Naive thymus-derived CD4-positive, alpha-beta T cell (primary cell): ENCODE results near the gene LGMN. TPM values are rescaled to one million over a fixed set of nuclear protein-coding genes. Genes with fewer than 3 reads are reported as not detected.

Source experiments
- ATAC-seq: fragments of 150-1000 bp; cut with Tn5 transposase; 2 replicates; pipeline ENCODE4 v1.10.0; 2021; ENCODE audit warnings: mild to moderate bottlenecking, moderate library complexity
- CTCF ChIA-PET: fragments of 350-600 bp; sonication (Branson Sonifier 250); formaldehyde crosslinking; loops from one replicate; lab custom pipeline; 2021; ENCODE audit warnings: antibody characterized with exemption; lab: Charles Lee
- POLR2A ChIA-PET: fragments of 350-600 bp; sonication (Branson Sonifier 250); formaldehyde crosslinking; loops from one replicate; lab custom pipeline; 2021; ENCODE audit warnings: antibody characterized with exemption, inconsistent platforms; lab: Charles Lee
- DNase-seq, 9 donors: peaks; one replicate each; pipeline versions ENCODE4 v3.0.0 to v3.0.0-alpha.2; 2020 to 2022; ENCODE audit warnings: mixed read lengths in 1 of 9
- H3K27ac ChIP-seq: one replicate; pipeline ENCODE4 v1.7.0; 2013; ENCODE audit warnings: mild to moderate bottlenecking, low read depth, low read length, moderate library complexity
- H3K27me3 ChIP-seq, 2 donors: one replicate each; pipeline ENCODE4 v1.7.0; 2013; ENCODE audit warnings: low read length in 2 of 2, mild to moderate bottlenecking in 2 of 2, moderate library complexity in 2 of 2; ENCODE audit not compliant: control insufficient read depth in 2 of 2, insufficient read depth in 2 of 2
- H3K36me3 ChIP-seq, 3 experiments: 1 replicate in 2 of 3; 2 replicates in 1 of 3; pipeline ENCODE4 v1.7.0; 2013; ENCODE audit warnings: low read length in 3 of 3, mild to moderate bottlenecking in 3 of 3, moderate library complexity in 1 of 3; ENCODE audit not compliant: insufficient read depth in 3 of 3, control insufficient read depth in 2 of 3
- H3K4me1 ChIP-seq, 2 donors: one replicate each; pipeline ENCODE4 v1.7.0; 2013; ENCODE audit warnings: low read length in 2 of 2, mild to moderate bottlenecking in 2 of 2, moderate library complexity in 1 of 2; ENCODE audit not compliant: control insufficient read depth in 2 of 2, insufficient read depth in 2 of 2
- H3K4me3 ChIP-seq: 2 replicates; pipeline ENCODE4 v1.7.0; 2013; ENCODE audit warnings: mild to moderate bottlenecking, low read length
- H3K9me3 ChIP-seq, 3 experiments: 1 replicate in 2 of 3; 2 replicates in 1 of 3; pipeline ENCODE4 v1.7.0; 2013; ENCODE audit warnings: low read length in 3 of 3; ENCODE audit not compliant: control insufficient read depth in 2 of 3
- H3K27ac Mint-ChIP-seq, 9 donors: one replicate each; pipeline ENCODE4 v1.8.0; 2020 to 2022; ENCODE audit warnings: mixed read lengths in 9 of 9, mild to moderate bottlenecking in 8 of 9, moderate library complexity in 5 of 9, inconsistent platforms in 2 of 9
- H3K27me3 Mint-ChIP-seq, 5 donors: one replicate each; pipeline ENCODE4 v1.8.0; 2021 to 2022; ENCODE audit warnings: mixed read lengths in 5 of 5, mild to moderate bottlenecking in 1 of 5
- H3K36me3 Mint-ChIP-seq, 5 donors: one replicate each; pipeline ENCODE4 v1.8.0; 2020 to 2022; ENCODE audit warnings: mixed read lengths in 5 of 5, mild to moderate bottlenecking in 3 of 5, inconsistent platforms in 1 of 5
- H3K4me1 Mint-ChIP-seq, 7 donors: one replicate each; pipeline ENCODE4 v1.8.0; 2020 to 2022; ENCODE audit warnings: mixed read lengths in 7 of 7, mild to moderate bottlenecking in 3 of 7, inconsistent platforms in 1 of 7
- H3K4me3 Mint-ChIP-seq, 10 donors: one replicate each; pipeline ENCODE4 v1.8.0; 2020 to 2022; ENCODE audit warnings: mild to moderate bottlenecking in 10 of 10, mixed read lengths in 10 of 10, moderate library complexity in 6 of 10, inconsistent platforms in 2 of 10
- H3K9me3 Mint-ChIP-seq, 11 donors: one replicate each; pipeline ENCODE4 v1.8.0; 2020 to 2022; ENCODE audit warnings: mixed read lengths in 11 of 11, mild to moderate bottlenecking in 4 of 11, inconsistent platforms in 1 of 11, moderate library complexity in 1 of 11
- intact Hi-C, 2 donors: fragments of 100-400 bp; cut with micrococcal nuclease; formaldehyde crosslinking; loops; one replicate each; pipeline ENCODE4 v1.15.1; 2023
- polyA plus RNA-seq, 2 donors: library from polyadenylated mRNA; unstranded; fragments of 300-500 nt; fragmentation: Illumina TruSeq; gene quantifications; one replicate each; pipeline ENCODE4 v1.2.3, GENCODE V29; 2021
- total RNA-seq, 6 experiments: library from RNA in 5 of 6; stranded (reverse) in 5 of 6; gene quantifications; 1 replicate in 5 of 6; 2 replicates in 1 of 6; pipeline ENCODE4 v1.2.3 and lab custom pipeline; 2021 to 2026

The LGMN gene
- total and polyA plus RNA-seq, 7 experiments from 2014 or later: 8.7 to 28.7 (median 25.2) TPM

- Histone ChIP-seq H3K36me3 (peaks cover 0 to 6% (median 0%) of the 10 kb centered on the region in 3 experiments), H3K4me1 (no peaks in the 10 kb centered on the region), H3K27me3 (no peaks in the 10 kb centered on the region), H3K4me3 (no peak overlapping the region), H3K27ac (no peak overlapping the region), H3K9me3 (no peaks in the 10 kb centered on the region)
- ATAC-seq (peak; percentile 81), DNase-seq (peak in 1 of 9 donors; percentile 42)
- Mint-ChIP-seq H3K27ac (peak overlapping the region in 1 of 9 donors; percentile 51), H3K27me3 (peaks cover 0 to 31% (median 0%) of the 10 kb centered on the region in 5 donors), H3K4me3 (no peak overlapping the region), H3K9me3 (peaks cover 0 to 4% (median 0%) of the 10 kb centered on the region in 11 donors), H3K4me1 (peaks cover 0 to 31% (median 0%) of the 10 kb centered on the region in 7 donors), H3K36me3 (peaks cover 6 to 43% (median 26%) of the 10 kb centered on the region in 5 donors)
- ChIA-PET POLR2A (no interaction called here), CTCF (no interaction called here)
- intact Hi-C loops: no loop called here
These were observed 22.1 kb downstream of the LGMN start for GRCh38 chr14:92726135-92726932.

- ChIA-PET CTCF (no interaction called here), POLR2A (interaction anchor here (0.8 kb wide), 1 partner anchor 23 kb away, joined by 3 read pairs; no protein-coding TSS in a partner anchor)
- intact Hi-C loops: no loop called here
- no peak for DNase-seq
- Mint-ChIP-seq H3K36me3 (peaks cover 4 to 33% (median 21%) of the 10 kb centered on the region in 5 donors), H3K9me3 (peaks cover 0 to 4% (median 0%) of the 10 kb centered on the region in 11 donors), H3K27me3 (peaks cover 0 to 23% (median 0%) of the 10 kb centered on the region in 5 donors), H3K4me1 (peaks cover 0 to 24% (median 0%) of the 10 kb centered on the region in 7 donors), H3K4me3 (no peak overlapping the region), H3K27ac (no peak overlapping the region)
- ATAC-seq: peak; percentile 63
- Histone ChIP-seq H3K27me3 (no peaks in the 10 kb centered on the region), H3K4me3 (no peak overlapping the region), H3K27ac (no peak overlapping the region), H3K9me3 (no peaks in the 10 kb centered on the region), H3K36me3 (no peaks in the 10 kb centered on the region), H3K4me1 (no peaks in the 10 kb centered on the region)
These were observed 23.7 kb downstream of the LGMN start for GRCh38 chr14:92724516-92725340.

GRCh38 chr14:92719890-92720323 is 28.5 kb downstream of the LGMN start:
- POLR2A ChIA-PET: interaction anchor here (0.7 kb wide), 1 partner anchor 665 kb away, joined by 3 read pairs; no protein-coding TSS in a partner anchor
- CTCF ChIA-PET: interaction anchor here (0.6 kb wide), 1 partner anchor 23 kb away, joined by 7 read pairs; no protein-coding TSS in a partner anchor
- Mint-ChIP-seq H3K4me1 (peaks cover 0 to 8% (median 0%) of the 10 kb centered on the region in 7 donors), H3K4me3 (no peak overlapping the region), H3K27ac (no peak overlapping the region), H3K9me3 (no peaks in the 10 kb centered on the region), H3K36me3 (peaks cover 1 to 18% (median 6%) of the 10 kb centered on the region in 5 donors), H3K27me3 (peaks cover 0 to 8% (median 0%) of the 10 kb centered on the region in 5 donors)
- ATAC-seq: no peak
- Histone ChIP-seq H3K4me1 (no peaks in the 10 kb centered on the region), H3K9me3 (no peaks in the 10 kb centered on the region), H3K27ac (no peak overlapping the region), H3K27me3 (no peaks in the 10 kb centered on the region), H3K36me3 (peaks cover 0 to 5% (median 0%) of the 10 kb centered on the region in 3 experiments), H3K4me3 (no peak overlapping the region)
- intact Hi-C loops: no loop called here
- DNase-seq: no peak

GRCh38 chr14:92719421-92719820 is 29.0 kb downstream of the LGMN start:
- no peak for DNase-seq
- intact Hi-C loops: no loop called here
- Mint-ChIP-seq H3K4me1 (peaks cover 0 to 8% (median 0%) of the 10 kb centered on the region in 7 donors), H3K36me3 (peaks cover 0 to 14% (median 4%) of the 10 kb centered on the region in 5 donors), H3K27ac (no peak overlapping the region), H3K4me3 (no peak overlapping the region), H3K9me3 (no peaks in the 10 kb centered on the region), H3K27me3 (peaks cover 0 to 8% (median 0%) of the 10 kb centered on the region in 5 donors)
- no peak for ATAC-seq
- Histone ChIP-seq H3K4me1 (no peaks in the 10 kb centered on the region), H3K9me3 (no peaks in the 10 kb centered on the region), H3K4me3 (no peak overlapping the region), H3K36me3 (peaks cover 0 to 5% (median 0%) of the 10 kb centered on the region in 3 experiments), H3K27me3 (no peaks in the 10 kb centered on the region), H3K27ac (no peak overlapping the region)
- POLR2A ChIA-PET: interaction anchor here (0.7 kb wide), 1 partner anchor 664 kb away, joined by 3 read pairs; no protein-coding TSS in a partner anchor
- CTCF ChIA-PET: no interaction called here

- intact Hi-C loops: no loop called here
These were observed 29.8 kb downstream of the LGMN start for GRCh38 chr14:92718664-92719063.

GRCh38 chr14:92717571-92718042 is 30.8 kb downstream of the LGMN start:
- ATAC-seq (peak; percentile 63), DNase-seq (no peak)
- no peak overlapping the region for H3K27ac ChIP-seq
- H3K36me3 ChIP-seq: peaks cover 0 to 5% (median 0%) of the 10 kb centered on the region in 3 experiments
- peaks cover 0 to 8% (median 0%) of the 10 kb centered on the region in 7 donors for H3K4me1 Mint-ChIP-seq
- peaks cover 0 to 7% (median 2%) of the 10 kb centered on the region in 5 donors for H3K36me3 Mint-ChIP-seq
- no peaks in the 10 kb centered on the region for H3K4me1 ChIP-seq
- peak overlapping the region in 2 of 9 donors; percentile 13 to 48 for H3K27ac Mint-ChIP-seq
- H3K9me3 ChIP-seq: no peaks in the 10 kb centered on the region
- intact Hi-C loops: no loop called here
- peak overlapping the region in 1 of 10 donors; percentile 30 for H3K4me3 Mint-ChIP-seq
- H3K4me3 ChIP-seq: no peak overlapping the region
- ChIA-PET POLR2A (no interaction called here), CTCF (interaction anchor here (1.0 to 1.3 kb wide), 3 partner anchors 10 to 67 kb away, joined by 3 to 8 read pairs (median 4); no protein-coding TSS in a partner anchor)
- H3K27me3 ChIP-seq: no peaks in the 10 kb centered on the region
- H3K9me3 Mint-ChIP-seq: no peaks in the 10 kb centered on the region
- H3K27me3 Mint-ChIP-seq: peaks cover 0 to 2% (median 0%) of the 10 kb centered on the region in 5 donors

More at GRCh38 chr14:92718664-92719063, 29.8 kb downstream of the LGMN start:
- no peaks in the 10 kb centered on the region for H3K27me3 ChIP-seq
- no peaks in the 10 kb centered on the region for H3K9me3 ChIP-seq
- Mint-ChIP-seq H3K27ac (no peak overlapping the region), H3K36me3 (peaks cover 0 to 9% (median 4%) of the 10 kb centered on the region in 5 donors), H3K4me1 (peaks cover 0 to 8% (median 0%) of the 10 kb centered on the region in 7 donors), H3K9me3 (no peaks in the 10 kb centered on the region), H3K27me3 (peaks cover 0 to 5% (median 0%) of the 10 kb centered on the region in 5 donors), H3K4me3 (no peak overlapping the region)
- ChIA-PET POLR2A (no interaction called here), CTCF (no interaction called here)
- DNase-seq: no peak
- no peaks in the 10 kb centered on the region for H3K4me1 ChIP-seq
- H3K36me3 ChIP-seq: peaks cover 0 to 5% (median 0%) of the 10 kb centered on the region in 3 experiments
- no peak overlapping the region for H3K4me3 ChIP-seq
- no peak overlapping the region for H3K27ac ChIP-seq
- no peak for ATAC-seq
